ENCODE results near the gene GABRQ.
"Not testable (repeated sequence)": the region's sequence is repeated elsewhere in the genome, so short reads cannot be mapped to it uniquely, and the experiment has no call there.

The GABRQ gene

GRCh38 chrX:152658302-152658701 lies 20.6 kb downstream of the GABRQ start:
- no peak for DNase-seq (ENCODE audit: low spot score)

- no peak for DNase-seq (ENCODE audit: low spot score)
Measured at GRCh38 chrX:152663086-152663485, 25.4 kb downstream of the GABRQ start.

GRCh38 chrX:152674135-152674534 lies 36.4 kb downstream of the GABRQ start:
- DNase-seq (ENCODE audit: low spot score), result no peak

- not testable (repeated sequence) for DNase-seq (ENCODE audit: low spot score)
Measured at GRCh38 chrX:152674652-152675051, 37.0 kb downstream of the GABRQ start.

GRCh38 chrX:152681012-152681411 lies 43.3 kb downstream of the GABRQ start:
- DNase-seq (ENCODE audit: low spot score), result not testable (repeated sequence)

- DNase-seq (ENCODE audit: low spot score), result not testable (repeated sequence)
Measured at GRCh38 chrX:152697952-152698931, 60.5 kb downstream of the GABRQ start, which contains the start of gene MAGEA3. MAGEA3 (plus strand) TSS chrX:152698794; CDS start chrX:152700833, 2,039 bp downstream.

- DNase-seq (ENCODE audit: low spot score), result not testable (repeated sequence)
Measured at GRCh38 chrX:152700390-152700789, 62.7 kb downstream of the GABRQ start.

- DNase-seq (ENCODE audit: low spot score), result not testable (repeated sequence)
Measured at GRCh38 chrX:152706500-152706899, 68.8 kb downstream of the GABRQ start.

Measured in AG08396 (cell line).